Gastroesophageal sphincter (tissue), 3 donors: ENCODE data around the gene SPINT2.

Experiments used
- EP300 ChIP-seq: sonication (generic); formaldehyde crosslinking; IDR thresholded peaks from one replicate; pipeline ENCODE4 v1.6.1; 2017; ENCODE audit warnings: antibody characterized with exemption, mild to moderate bottlenecking
- POLR2A ChIP-seq, 2 donors: fragments of 450-650 bp; IDR thresholded peaks; one replicate each; pipeline ENCODE4 v1.6.1; 2017; ENCODE audit warnings: antibody characterized with exemption in 2 of 2, mild to moderate bottlenecking in 2 of 2, moderate library complexity in 1 of 2
- POLR2AphosphoS5 ChIP-seq: sonication (generic); formaldehyde crosslinking; IDR thresholded peaks from one replicate; pipeline ENCODE4 v1.6.1; 2017; ENCODE audit warnings: antibody characterized with exemption
- TF ChIP-seq, protein P1 (sequence below), 4 experiments: fragments of 200-600 bp in 2 of 4; fragments of 450-650 bp in 2 of 4; sonication (generic) in 1 of 4; IDR thresholded peaks; one replicate each; pipeline ENCODE4 v1.5.1; 2017 to 2019; ENCODE audit warnings: antibody characterized with exemption in 4 of 4, mild to moderate bottlenecking in 2 of 4, moderate library complexity in 2 of 4

DNA sequence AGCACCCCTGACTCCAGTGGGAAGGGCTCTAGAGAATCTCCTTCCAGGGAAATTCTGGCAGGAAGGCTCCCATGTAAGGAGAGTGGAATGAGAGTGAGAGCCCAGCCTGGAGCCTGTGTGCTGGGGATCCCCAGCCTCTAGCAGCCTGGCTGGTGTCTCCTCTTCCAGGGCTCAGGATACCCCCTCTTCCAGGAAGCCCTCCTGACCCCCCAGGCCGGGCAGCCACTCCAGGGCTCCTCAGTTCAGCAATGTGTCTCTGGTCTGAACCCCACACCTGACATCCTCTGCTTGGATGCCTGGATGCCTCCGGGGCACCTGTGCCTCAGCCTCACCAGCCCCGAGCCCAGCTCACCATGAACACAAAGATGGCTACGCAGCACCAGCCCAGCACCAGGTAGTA, 42.7 kb downstream of the SPINT2 start:
- TF ChIP-seq EP300 (no peak), POLR2A (IDR thresholded peaks at IDR 0.05) (no peak), POLR2AphosphoS5 (no peak)
- TF ChIP-seq, protein P1, sequence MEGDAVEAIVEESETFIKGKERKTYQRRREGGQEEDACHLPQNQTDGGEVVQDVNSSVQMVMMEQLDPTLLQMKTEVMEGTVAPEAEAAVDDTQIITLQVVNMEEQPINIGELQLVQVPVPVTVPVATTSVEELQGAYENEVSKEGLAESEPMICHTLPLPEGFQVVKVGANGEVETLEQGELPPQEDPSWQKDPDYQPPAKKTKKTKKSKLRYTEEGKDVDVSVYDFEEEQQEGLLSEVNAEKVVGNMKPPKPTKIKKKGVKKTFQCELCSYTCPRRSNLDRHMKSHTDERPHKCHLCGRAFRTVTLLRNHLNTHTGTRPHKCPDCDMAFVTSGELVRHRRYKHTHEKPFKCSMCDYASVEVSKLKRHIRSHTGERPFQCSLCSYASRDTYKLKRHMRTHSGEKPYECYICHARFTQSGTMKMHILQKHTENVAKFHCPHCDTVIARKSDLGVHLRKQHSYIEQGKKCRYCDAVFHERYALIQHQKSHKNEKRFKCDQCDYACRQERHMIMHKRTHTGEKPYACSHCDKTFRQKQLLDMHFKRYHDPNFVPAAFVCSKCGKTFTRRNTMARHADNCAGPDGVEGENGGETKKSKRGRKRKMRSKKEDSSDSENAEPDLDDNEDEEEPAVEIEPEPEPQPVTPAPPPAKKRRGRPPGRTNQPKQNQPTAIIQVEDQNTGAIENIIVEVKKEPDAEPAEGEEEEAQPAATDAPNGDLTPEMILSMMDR (IDR thresholded peaks at IDR 0.05): no peak
